ENCODE results near the gene ZNF423.

ZNF423 gene

GRCh38 chr16:49780433-49780832 is 75.5 kb downstream of the ZNF423 start:
- DNase-seq = peak in 2 of 3 experiments; percentile 38 to 60

- peak in 2 of 3 experiments; percentile 26 for DNase-seq
Measured at GRCh38 chr16:49779979-49780378, 75.9 kb downstream of the ZNF423 start.

- DNase-seq = no peak
Measured at GRCh38 chr16:49778202-49778930, 77.5 kb downstream of the ZNF423 start.

- no peak for DNase-seq
Measured at GRCh38 chr16:49776734-49777133, 79.2 kb downstream of the ZNF423 start.

- no peak for DNase-seq
Measured at GRCh38 chr16:49776085-49776595, 79.8 kb downstream of the ZNF423 start.

- DNase-seq = no peak
Measured at GRCh38 chr16:49775581-49775980, 80.3 kb downstream of the ZNF423 start.

GRCh38 chr16:49775018-49775417 is 80.9 kb downstream of the ZNF423 start:
- DNase-seq = no peak

GRCh38 chr16:49773534-49774475 is 82.1 kb downstream of the ZNF423 start:
- DNase-seq = no peak

GRCh38 chr16:49767998-49768397 is 87.9 kb downstream of the ZNF423 start:
- no peak for DNase-seq

- no peak for DNase-seq
Measured at GRCh38 chr16:49767414-49767813, 88.5 kb downstream of the ZNF423 start.

- no peak for DNase-seq
Measured at GRCh38 chr16:49766225-49766624, 89.7 kb downstream of the ZNF423 start.

GRCh38 chr16:49763826-49764225 is 92.1 kb downstream of the ZNF423 start:
- no peak for DNase-seq

- DNase-seq = no peak
Measured at GRCh38 chr16:49760815-49761214, 95.1 kb downstream of the ZNF423 start.

GRCh38 chr16:49757559-49758069 is 98.3 kb downstream of the ZNF423 start:
- DNase-seq = peak in 2 of 3 experiments; percentile 44 to 70

GRCh38 chr16:49756775-49757558 is 98.9 kb downstream of the ZNF423 start:
- no peak for DNase-seq

GRCh38 chr16:49755716-49756505 is 100.0 kb downstream of the ZNF423 start:
- no peak for DNase-seq

GRCh38 chr16:49755313-49755620 is 100.6 kb downstream of the ZNF423 start:
- peak in 2 of 3 experiments; percentile 33 to 80 for DNase-seq

- peak in 2 of 3 experiments; percentile 33 to 58 for DNase-seq
Measured at GRCh38 chr16:49754495-49755312, 101.2 kb downstream of the ZNF423 start.

- DNase-seq = no peak
Measured at GRCh38 chr16:49750341-49751000, 105.4 kb downstream of the ZNF423 start.

GRCh38 chr16:49749816-49750215 is 106.1 kb downstream of the ZNF423 start:
- no peak for DNase-seq

Data from NCI-H1417 (cell line).